Fibroblast of villous mesenchyme (primary cell): Measurements from ENCODE around the gene C14orf132. TPM values are rescaled to one million over a fixed set of nuclear protein-coding genes. Genes with fewer than 3 reads are reported as not detected.

ENCODE experiments used
- DNase-seq: peaks from one replicate; pipeline ENCODE4 v3.0.0-alpha.2; 2010; ENCODE audit warnings: low read depth
- H3K4me3 ChIP-seq: 2 replicates; pipeline ENCODE4 v1.5.1; 2011; ENCODE audit warnings: low read depth, mild to moderate bottlenecking, low read length
- CTCF ChIP-seq: IDR thresholded peaks from 2 replicates; pipeline ENCODE4 v1.5.1; 2012; ENCODE audit warnings: low read depth, mild to moderate bottlenecking, low read length; ENCODE audit not compliant: insufficient read depth
- total RNA-seq: library from RNA; depleted of rRNA; stranded (reverse); fragments of >200 nt; gene quantifications from 2 replicates; pipeline ENCODE4 v1.2.3, GENCODE V29; 2012

C14orf132 gene
- total RNA-seq, 1 donor, result 22.9 TPM

- no peak for TF ChIP-seq CTCF
- no peak for DNase-seq
- no peak overlapping the region for H3K4me3 ChIP-seq
These were observed 69.1 kb downstream of the C14orf132 start for GRCh38 chr14:96108061-96108795.

GRCh38 chr14:96108911-96109310, 69.7 kb downstream of the C14orf132 start:
- DNase-seq, result no peak
- TF ChIP-seq CTCF, result no peak
- H3K4me3 ChIP-seq, result no peak overlapping the region

- DNase-seq, result no peak
- TF ChIP-seq CTCF, result no peak
- no peak overlapping the region for H3K4me3 ChIP-seq
These were observed 70.6 kb downstream of the C14orf132 start for GRCh38 chr14:96109596-96110355.

GRCh38 chr14:96112032-96112431, 72.9 kb downstream of the C14orf132 start:
- H3K4me3 ChIP-seq, result no peak overlapping the region
- TF ChIP-seq CTCF, result no peak
- DNase-seq, result no peak

- H3K4me3 ChIP-seq, result no peak overlapping the region
- no peak for TF ChIP-seq CTCF
- DNase-seq, result no peak
These were observed 74.8 kb downstream of the C14orf132 start for GRCh38 chr14:96114002-96114401.

- DNase-seq, result peak; percentile 56
- TF ChIP-seq CTCF, result peak; percentile 9
- H3K4me3 ChIP-seq, result no peak overlapping the region
These were observed 78.1 kb downstream of the C14orf132 start for GRCh38 chr14:96117101-96117897.
